Caco-2 (cell line): ENCODE results near the gene LUZP1. TPM values are rescaled to one million over a fixed set of nuclear protein-coding genes. Genes with fewer than 3 reads are reported as not detected.

ENCODE experiments used
- BruUV-seq: library from RNA; stranded (reverse); fragments of 400-500 nt; replicated peaks from 2 replicates; lab custom pipeline; 2021; lab: Mats Ljungman, UMichigan
- CTCF ChIA-PET: fragments of 300-600 bp; sonication (Branson Sonifier 250); formaldehyde crosslinking; loops from one replicate; lab custom pipeline; 2022; ENCODE audit warnings: antibody characterized with exemption; lab: Charles Lee
- POLR2A ChIA-PET: fragments of 300-600 bp; sonication (Branson Sonifier 250); formaldehyde crosslinking; loops from one replicate; lab custom pipeline; 2022; ENCODE audit warnings: antibody characterized with exemption; lab: Charles Lee
- DNase-seq, 2 experiments: peaks; one replicate each; pipeline versions ENCODE4 v3.0.0 to v3.0.0-alpha.2; 2020 to 2022
- H3K27me3 ChIP-seq: replicated peaks from 2 replicates; pipeline ENCODE4 v1.6.0; 2011; ENCODE audit warnings: low read length; ENCODE audit not compliant: control insufficient read depth, insufficient read depth
- H3K36me3 ChIP-seq: 2 replicates; pipeline ENCODE4 v1.5.1; 2011; ENCODE audit warnings: low read length; ENCODE audit not compliant: control insufficient read depth, insufficient read depth
- H3K4me1 ChIP-seq: fragments of 250-450 bp; sonication (Bioruptor Pico); 2 replicates; pipeline ENCODE4 v1.5.1; 2020; ENCODE audit warnings: mild to moderate bottlenecking
- H3K4me3 ChIP-seq: 2 replicates; pipeline ENCODE4 v1.5.1; 2011; ENCODE audit warnings: low read depth, mild to moderate bottlenecking, control low read depth, low read length
- H3K9me3 ChIP-seq: fragments of 250-450 bp; sonication (Bioruptor Pico); 2 replicates; pipeline ENCODE4 v1.5.1; 2020; ENCODE audit warnings: mild to moderate bottlenecking, moderate library complexity
- H3K27ac Mint-ChIP-seq: one replicate; pipeline ENCODE4 v1.8.0; 2022; ENCODE audit warnings: mixed read lengths; ENCODE audit not compliant: unreplicated experiment
- H3K27me3 Mint-ChIP-seq: one replicate; pipeline ENCODE4 v1.8.0; 2022; ENCODE audit warnings: mixed read lengths; ENCODE audit not compliant: insufficient read depth, unreplicated experiment
- H3K36me3 Mint-ChIP-seq: one replicate; pipeline ENCODE4 v1.8.0; 2022; ENCODE audit warnings: mild to moderate bottlenecking, mixed read lengths; ENCODE audit not compliant: insufficient read depth, unreplicated experiment
- H3K4me1 Mint-ChIP-seq: one replicate; pipeline ENCODE4 v1.8.0; 2022; ENCODE audit warnings: low read depth, mixed read lengths; ENCODE audit not compliant: unreplicated experiment
- H3K4me3 Mint-ChIP-seq: one replicate; pipeline ENCODE4 v1.8.0; 2022; ENCODE audit warnings: mild to moderate bottlenecking, moderate library complexity, mixed read lengths; ENCODE audit not compliant: unreplicated experiment
- H3K9me3 Mint-ChIP-seq: one replicate; pipeline ENCODE4 v1.8.0; 2022; ENCODE audit warnings: mixed read lengths; ENCODE audit not compliant: unreplicated experiment
- intact Hi-C: fragments of 100-400 bp; cut with micrococcal nuclease; formaldehyde crosslinking; loops from one replicate; pipeline ENCODE4 v1.10.0; 2022; ENCODE audit not compliant: unreplicated experiment
- total RNA-seq: library from RNA; stranded (reverse); gene quantifications from 2 replicates; pipeline ENCODE4 v1.2.3, GENCODE V29; 2022
- TF ChIP-seq, protein P1 (sequence below), 2 experiments: fragments of 200-600 bp in 1 of 2; IDR thresholded peaks; 1 replicate in 1 of 2; 2 replicates in 1 of 2; pipeline versions ENCODE4 v1.5.1 to v1.8.0; 2011 to 2022; ENCODE audit warnings: antibody characterized with exemption in 1 of 2, control low read depth in 1 of 2, inconsistent platforms in 1 of 2, low read depth in 1 of 2, low read length in 1 of 2, mild to moderate bottlenecking in 1 of 2, moderate library complexity in 1 of 2; ENCODE audit not compliant: insufficient read depth in 1 of 2, severe bottlenecking in 1 of 2, unreplicated experiment in 1 of 2

The LUZP1 gene
- total RNA-seq, 1 experiment from 2014 or later, result 20.6 TPM

DNA sequence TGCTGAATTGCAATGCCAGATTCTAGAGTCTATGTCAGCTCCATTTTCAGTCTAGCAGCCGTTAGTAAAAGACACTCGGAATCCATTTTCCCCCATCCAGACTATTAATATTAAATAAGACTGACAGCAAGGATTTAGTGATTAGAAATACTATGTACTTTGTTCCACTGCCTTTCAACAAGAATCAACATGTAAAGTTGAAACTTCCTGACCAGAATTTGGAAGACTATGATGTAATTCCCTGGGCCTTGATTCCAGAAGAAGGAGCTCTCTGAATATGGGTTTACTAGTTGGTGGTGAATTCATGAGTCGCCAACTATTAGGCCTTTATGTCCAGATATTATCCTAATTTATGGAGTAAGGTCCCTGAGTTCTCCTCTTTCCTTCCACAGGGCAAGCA lies 124.6 kb downstream of the LUZP1 start:
- Histone ChIP-seq H3K27me3 (no peaks in the 10 kb centered on the region), H3K4me1 (no peaks in the 10 kb centered on the region), H3K4me3 (no peak overlapping the region), H3K9me3 (no peaks in the 10 kb centered on the region), H3K36me3 (no peaks in the 10 kb centered on the region; the same call in 1 of the 2 replicates)
- H3K27me3 Mint-ChIP-seq, result no peaks in the 10 kb centered on the region
- no peak overlapping the region for H3K4me3 Mint-ChIP-seq
- BruUV-seq, result no TSS peak
- intact Hi-C loops, result no loop called here
- peaks cover 7% of the 10 kb centered on the region for H3K4me1 Mint-ChIP-seq
- no peak for DNase-seq
- CTCF ChIA-PET, result no interaction called here
- no peak overlapping the region for H3K27ac Mint-ChIP-seq
- peaks cover 5% of the 10 kb centered on the region for H3K36me3 Mint-ChIP-seq
- POLR2A ChIA-PET, result no interaction called here
- TF ChIP-seq, protein P1, sequence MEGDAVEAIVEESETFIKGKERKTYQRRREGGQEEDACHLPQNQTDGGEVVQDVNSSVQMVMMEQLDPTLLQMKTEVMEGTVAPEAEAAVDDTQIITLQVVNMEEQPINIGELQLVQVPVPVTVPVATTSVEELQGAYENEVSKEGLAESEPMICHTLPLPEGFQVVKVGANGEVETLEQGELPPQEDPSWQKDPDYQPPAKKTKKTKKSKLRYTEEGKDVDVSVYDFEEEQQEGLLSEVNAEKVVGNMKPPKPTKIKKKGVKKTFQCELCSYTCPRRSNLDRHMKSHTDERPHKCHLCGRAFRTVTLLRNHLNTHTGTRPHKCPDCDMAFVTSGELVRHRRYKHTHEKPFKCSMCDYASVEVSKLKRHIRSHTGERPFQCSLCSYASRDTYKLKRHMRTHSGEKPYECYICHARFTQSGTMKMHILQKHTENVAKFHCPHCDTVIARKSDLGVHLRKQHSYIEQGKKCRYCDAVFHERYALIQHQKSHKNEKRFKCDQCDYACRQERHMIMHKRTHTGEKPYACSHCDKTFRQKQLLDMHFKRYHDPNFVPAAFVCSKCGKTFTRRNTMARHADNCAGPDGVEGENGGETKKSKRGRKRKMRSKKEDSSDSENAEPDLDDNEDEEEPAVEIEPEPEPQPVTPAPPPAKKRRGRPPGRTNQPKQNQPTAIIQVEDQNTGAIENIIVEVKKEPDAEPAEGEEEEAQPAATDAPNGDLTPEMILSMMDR (IDR thresholded peaks at IDR 0.05; ENCODE audit: insufficient read depth in 1 of 2, low read depth in 1 of 2, low read length in 1 of 2, severe bottlenecking in 1 of 2, unreplicated experiment in 1 of 2), result no peak
- no peaks in the 10 kb centered on the region for H3K9me3 Mint-ChIP-seq

DNA sequence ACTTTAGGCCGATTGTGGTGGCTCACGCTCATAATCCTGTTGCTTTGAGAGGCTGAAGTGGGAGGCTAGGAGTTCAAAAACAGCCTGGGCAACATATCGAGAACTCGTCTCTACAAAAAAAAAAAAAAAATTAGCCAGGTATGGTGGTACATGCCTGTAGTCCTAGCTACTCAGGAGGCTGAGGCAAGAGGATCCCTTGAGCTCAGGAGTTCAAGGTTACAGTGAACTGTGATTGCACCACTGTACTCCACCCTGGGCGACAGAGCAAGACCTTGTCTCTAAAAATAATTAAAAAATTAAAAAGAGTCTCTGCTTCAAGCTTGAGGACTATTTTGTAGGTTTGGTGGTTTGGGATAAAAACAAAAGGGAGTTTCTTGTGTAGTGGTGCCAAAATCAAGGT lies 128.1 kb downstream of the LUZP1 start:
- POLR2A ChIA-PET, result interaction anchor here (0.7 to 1.0 kb wide), 2 partner anchors 21 kb away, joined by 3 to 5 read pairs; partner anchors contain the start of gene KDM1A
- no peaks in the 10 kb centered on the region for H3K4me1 ChIP-seq
- H3K4me3 Mint-ChIP-seq, result no peak overlapping the region
- no peaks in the 10 kb centered on the region for H3K9me3 ChIP-seq
- TF ChIP-seq, protein P1 (IDR thresholded peaks at IDR 0.05; ENCODE audit: insufficient read depth in 1 of 2, low read depth in 1 of 2, low read length in 1 of 2, severe bottlenecking in 1 of 2, unreplicated experiment in 1 of 2), result no peak
- no peaks in the 10 kb centered on the region; the same call in 1 of the 2 replicates for H3K36me3 ChIP-seq
- no peak overlapping the region for H3K27ac Mint-ChIP-seq
- no TSS peak for BruUV-seq
- H3K9me3 Mint-ChIP-seq, result no peaks in the 10 kb centered on the region
- H3K36me3 Mint-ChIP-seq, result peaks cover 5% of the 10 kb centered on the region
- peaks cover 8% of the 10 kb centered on the region for H3K4me1 Mint-ChIP-seq
- intact Hi-C loops, result no loop called here
- CTCF ChIA-PET, result no interaction called here
- DNase-seq, result no peak
- no peaks in the 10 kb centered on the region for H3K27me3 ChIP-seq
- no peak overlapping the region for H3K4me3 ChIP-seq
- H3K27me3 Mint-ChIP-seq, result no peaks in the 10 kb centered on the region

DNA sequence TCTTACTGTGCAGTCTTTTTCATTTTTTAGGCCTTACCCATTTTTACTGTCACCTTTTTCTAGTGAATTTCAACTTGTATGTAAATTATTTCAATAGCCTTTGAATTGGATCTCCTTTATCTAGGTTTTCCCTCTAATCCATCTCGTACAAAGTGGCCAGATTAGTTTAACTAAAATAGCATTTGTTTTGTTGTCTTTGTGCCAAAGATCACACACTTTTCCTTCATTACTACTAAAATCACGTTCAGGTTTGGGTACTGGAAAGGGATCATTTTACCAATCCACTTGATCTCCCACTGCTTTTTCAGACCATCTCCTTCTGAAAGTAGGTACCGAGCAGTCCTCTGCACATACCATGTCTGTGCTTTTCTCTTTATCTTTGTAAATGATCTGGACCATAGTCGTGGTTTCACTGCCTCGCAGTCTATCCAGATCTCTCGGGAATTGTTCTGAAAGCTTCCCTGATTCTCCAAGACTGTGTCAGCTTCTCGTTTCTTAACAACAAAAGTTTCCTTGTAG lies 129.3 kb downstream of the LUZP1 start:
- H3K4me3 ChIP-seq, result no peak overlapping the region
- CTCF ChIA-PET, result no interaction called here
- TF ChIP-seq, protein P1 (IDR thresholded peaks at IDR 0.05; ENCODE audit: insufficient read depth in 1 of 2, low read depth in 1 of 2, low read length in 1 of 2, severe bottlenecking in 1 of 2, unreplicated experiment in 1 of 2), result no peak
- BruUV-seq, result no TSS peak
- Mint-ChIP-seq H3K27me3 (no peaks in the 10 kb centered on the region), H3K4me3 (no peak overlapping the region), H3K9me3 (no peaks in the 10 kb centered on the region), H3K4me1 (peaks cover 8% of the 10 kb centered on the region), H3K27ac (no peak overlapping the region), H3K36me3 (peaks cover 8% of the 10 kb centered on the region)
- no peaks in the 10 kb centered on the region for H3K4me1 ChIP-seq
- no peak for DNase-seq
- no peaks in the 10 kb centered on the region for H3K27me3 ChIP-seq
- H3K9me3 ChIP-seq, result no peaks in the 10 kb centered on the region
- intact Hi-C loops, result no loop called here
- H3K36me3 ChIP-seq, result no peaks in the 10 kb centered on the region; the same call in 1 of the 2 replicates
- POLR2A ChIA-PET, result no interaction called here
